H1 (cell line): Measurements from ENCODE around the gene DCTN3. TPM values are rescaled to one million over a fixed set of nuclear protein-coding genes. Genes with fewer than 3 reads are reported as not detected.

ENCODE experiments used
- CTCF ChIA-PET: fragments of 300-600 bp; sonication (Branson Sonifier 250); formaldehyde crosslinking; loops from one replicate; lab custom pipeline; 2021; ENCODE audit not compliant: partially characterized antibody; lab: Charles Lee
- POLR2A ChIA-PET: fragments of 300-600 bp; sonication (Branson Sonifier 250); formaldehyde crosslinking; loops from one replicate; lab custom pipeline; 2021; ENCODE audit warnings: inconsistent platforms; ENCODE audit not compliant: partially characterized antibody; lab: Charles Lee
- DNase-seq, 2 experiments: peaks; one replicate each; pipeline versions ENCODE4 v3.0.0 to v3.0.0-alpha.2; 2010 to 2022; ENCODE audit warnings: low spot score in 2 of 2, low read depth in 1 of 2, mixed read lengths in 1 of 2
- FAIRE-seq: peaks from 2 replicates; lab custom pipeline; 2011; peaks lifted over from hg19 to GRCh38; lab: Jason Lieb, UNC
- H2AFZ ChIP-seq: 2 replicates; pipeline ENCODE4 v1.8.1; 2012; ENCODE audit warnings: low read length, inconsistent platforms
- H2AK5ac ChIP-seq: 2 replicates; pipeline ENCODE4 v1.6.1; 2013; ENCODE audit warnings: low read depth, low read length
- H2BK120ac ChIP-seq: replicated peaks from 2 replicates; pipeline ENCODE3; 2013; ENCODE audit warnings: low read depth, low read length, inconsistent platforms
- H2BK12ac ChIP-seq: 2 replicates; pipeline ENCODE4 v1.6.1; 2013; ENCODE audit warnings: low read depth, low read length
- H2BK15ac ChIP-seq: 2 replicates; pipeline ENCODE4 v1.6.1; 2013; ENCODE audit warnings: low read length
- H2BK20ac ChIP-seq: 2 replicates; pipeline ENCODE4 v1.6.1; 2013; ENCODE audit warnings: low read length
- H2BK5ac ChIP-seq: 2 replicates; pipeline ENCODE4 v1.6.1; 2013; ENCODE audit warnings: low read depth, low read length
- H3K14ac ChIP-seq: 2 replicates; pipeline ENCODE4 v1.6.1; 2013; ENCODE audit warnings: inconsistent platforms; ENCODE audit not compliant: insufficient read length
- H3K18ac ChIP-seq: 2 replicates; pipeline ENCODE4 v1.6.1; 2013; ENCODE audit warnings: low read length; ENCODE audit errors: extremely low read depth
- H3K23ac ChIP-seq: 2 replicates; pipeline ENCODE4 v1.6.1; 2013; ENCODE audit warnings: inconsistent platforms; ENCODE audit not compliant: insufficient read length
- H3K23me2 ChIP-seq: 2 replicates; pipeline ENCODE4 v1.6.1; 2013; ENCODE audit warnings: low read depth, low read length
- H3K27ac ChIP-seq: 2 replicates; pipeline ENCODE4 v1.6.1; 2011; ENCODE audit warnings: low read depth, low read length, inconsistent platforms
- H3K27me3 ChIP-seq, 4 experiments: replicated peaks in 1 of 4; 1 replicate in 1 of 4; 2 replicates in 3 of 4; pipeline versions ENCODE4 v1.6.1 to v1.8.1; 2011 to 2013; ENCODE audit warnings: low read length in 3 of 4, mild to moderate bottlenecking in 3 of 4, inconsistent platforms in 2 of 4, mixed read lengths in 2 of 4, moderate library complexity in 1 of 4; ENCODE audit not compliant: control insufficient read depth in 3 of 4, insufficient read depth in 3 of 4; ENCODE audit errors: extremely low read depth in 1 of 4
- H3K36me3 ChIP-seq, 4 experiments: 2 replicates each; pipeline versions ENCODE4 v1.6.1 to v1.8.1; 2011 to 2013; ENCODE audit warnings: mild to moderate bottlenecking in 4 of 4, low read length in 3 of 4, moderate library complexity in 2 of 4, control low read depth in 1 of 4, inconsistent platforms in 1 of 4; ENCODE audit not compliant: insufficient read depth in 4 of 4, control insufficient read depth in 2 of 4
- H3K4ac ChIP-seq: replicated peaks from 2 replicates; pipeline ENCODE3; 2013; ENCODE audit warnings: low read length, low read depth, mixed read lengths, inconsistent platforms; ENCODE audit not compliant: insufficient read length
- H3K4me1 ChIP-seq, 4 experiments: replicated peaks in 1 of 4; 1 replicate in 1 of 4; 2 replicates in 3 of 4; pipeline versions ENCODE4 v1.6.1 to v1.8.1; 2011 to 2013; ENCODE audit warnings: low read length in 3 of 4, inconsistent platforms in 2 of 4, mixed read lengths in 1 of 4; ENCODE audit not compliant: insufficient read depth in 4 of 4, control insufficient read depth in 3 of 4
- H3K4me2 ChIP-seq, 2 experiments: 2 replicates each; pipeline versions ENCODE4 v1.6.1 to v1.8.1; 2011 to 2013; ENCODE audit warnings: low read depth in 2 of 2, low read length in 2 of 2, control low read depth in 1 of 2, inconsistent platforms in 1 of 2, mild to moderate bottlenecking in 1 of 2; ENCODE audit not compliant: insufficient read depth in 1 of 2
- H3K4me3 ChIP-seq, 4 experiments: fragments of 200-600, 300-600 bp in 1 of 4; sonication (generic), shearing (Covaris generic), sonication (Bioruptor Twin) in 1 of 4; 2 replicates each; pipeline versions ENCODE4 v1.5.1 to v1.8.1; 2011 to 2016; ENCODE audit warnings: low read length in 4 of 4, low read depth in 3 of 4, control low read depth in 2 of 4, inconsistent platforms in 2 of 4, mild to moderate bottlenecking in 2 of 4, mixed read lengths in 1 of 4, moderate library complexity in 1 of 4; ENCODE audit not compliant: insufficient read depth in 2 of 4; ENCODE audit errors: extremely low read depth in 1 of 4
- H3K56ac ChIP-seq: replicated peaks from 2 replicates; pipeline ENCODE3; 2013; ENCODE audit warnings: low read depth, mild to moderate bottlenecking, mixed read lengths, low read length, inconsistent platforms; ENCODE audit not compliant: insufficient read length
- H3K79me1 ChIP-seq: 2 replicates; pipeline ENCODE4 v1.6.1; 2013; ENCODE audit warnings: low read depth, low read length, control low read depth
- H3K79me2 ChIP-seq, 2 experiments: 2 replicates each; pipeline versions ENCODE4 v1.6.1 to v1.8.1; 2012 to 2013; ENCODE audit warnings: low read length in 2 of 2, mild to moderate bottlenecking in 2 of 2, inconsistent platforms in 1 of 2; ENCODE audit not compliant: insufficient read depth in 2 of 2, control insufficient read depth in 1 of 2
- H3K9ac ChIP-seq, 4 experiments: replicated peaks in 1 of 4; 1 replicate in 1 of 4; 2 replicates in 3 of 4; pipeline versions ENCODE4 v1.6.1 to v1.8.1; 2011 to 2013; ENCODE audit warnings: low read depth in 3 of 4, low read length in 3 of 4, control low read depth in 2 of 4, mild to moderate bottlenecking in 2 of 4, moderate library complexity in 2 of 4, inconsistent platforms in 1 of 4; ENCODE audit errors: extremely low read depth in 1 of 4
- H3K9me3 ChIP-seq, 2 experiments: 2 replicates each; pipeline versions ENCODE4 v1.6.1 to v1.8.1; 2012 to 2013; ENCODE audit warnings: mild to moderate bottlenecking in 2 of 2, moderate library complexity in 2 of 2, control low read depth in 1 of 2, inconsistent platforms in 1 of 2, low read depth in 1 of 2, low read length in 1 of 2, mixed read lengths in 1 of 2; ENCODE audit not compliant: insufficient read depth in 2 of 2
- H4K20me1 ChIP-seq, 2 experiments: replicated peaks in 1 of 2; 2 replicates each; pipeline versions ENCODE3 to v1.8.1; 2011 to 2013; ENCODE audit warnings: inconsistent platforms in 2 of 2, low read length in 2 of 2, mild to moderate bottlenecking in 1 of 2; ENCODE audit not compliant: insufficient read depth in 2 of 2, control insufficient read depth in 1 of 2
- H4K5ac ChIP-seq: 2 replicates; pipeline ENCODE4 v1.6.1; 2013; ENCODE audit warnings: low read length, low read depth, mixed read lengths, inconsistent platforms; ENCODE audit not compliant: insufficient read length
- H4K8ac ChIP-seq: 2 replicates; pipeline ENCODE4 v1.8.0; 2013; ENCODE audit warnings: mild to moderate bottlenecking, moderate library complexity, low read length, inconsistent platforms; ENCODE audit not compliant: insufficient read depth; ENCODE audit errors: extremely low read depth
- H4K91ac ChIP-seq: replicated peaks from 2 replicates; pipeline ENCODE3; 2013; ENCODE audit warnings: low read length, mixed read lengths, inconsistent platforms; ENCODE audit not compliant: insufficient read length
- BCL11A ChIP-seq, 2 experiments: IDR thresholded peaks; one replicate each; pipeline ENCODE4 v1.6.1; 2011; ENCODE audit warnings: low read depth in 2 of 2, low read length in 2 of 2, mild to moderate bottlenecking in 2 of 2
- polyA plus RNA-seq, 7 experiments: library from polyadenylated mRNA; depleted of rRNA in 3 of 7; stranded (reverse) in 5 of 7; unstranded in 2 of 7; fragments of >200 nt in 5 of 7; fragments of 200-250 nt in 2 of 7; gene quantifications; 1 replicate in 5 of 7; 2 replicates in 1 of 7; 4 replicates in 1 of 7; pipeline versions ENCODE4 v1.2.1 to v1.2.3, GENCODE V29; 2011 to 2013; ENCODE audit warnings: missing spikeins in 2 of 7, mixed read lengths in 2 of 7
- total RNA-seq: library from RNA; stranded (reverse); fragmentation: NEBNext Ultra II Directional; extraction: Animal tissue kit (Norgen Biotek cat#: 25700); gene quantifications from 2 replicates; pipeline ENCODE4 v1.2.1, GENCODE V29; 2021

The DCTN3 gene
- total and polyA plus RNA-seq, 2 of the 8 experiments (the other 6 are each of a cell fraction or from before 2014, with no cell fraction given), result 25.6 to 39.2 TPM

DNA sequence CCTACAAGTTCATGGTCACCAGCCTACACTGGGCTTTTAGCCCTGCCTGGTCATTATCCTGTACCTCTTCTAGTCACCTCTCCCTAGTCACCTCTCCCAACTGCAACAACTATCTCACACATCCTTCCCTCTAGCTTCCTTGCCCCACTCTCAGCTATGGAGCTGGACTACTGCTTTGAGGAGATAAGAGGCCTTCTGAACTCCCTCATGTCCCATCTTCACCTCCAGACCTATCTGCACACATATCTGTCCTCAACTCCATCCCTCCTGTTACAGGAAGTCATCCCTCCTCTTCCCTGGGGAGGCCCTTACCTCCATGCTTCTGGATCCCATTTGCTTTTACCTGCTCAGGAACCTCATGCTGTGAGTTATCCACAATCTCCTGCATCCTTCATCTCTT, 14.1 kb downstream of the DCTN3 start:
- peaks cover 0 to 3% (median 0%) of the 10 kb centered on the region in 4 experiments; a peak in 1 of 7 replicates for H3K27me3 ChIP-seq
- no peak overlapping the region for H4K5ac ChIP-seq
- H4K91ac ChIP-seq, result no peak overlapping the region
- no peak overlapping the region for H3K18ac ChIP-seq
- no peak overlapping the region for H2AFZ ChIP-seq
- 0 out of 2 replicates have a peak, but pooled peaks cover 1% of the 10 kb centered on the region for H3K23me2 ChIP-seq
- DNase-seq, result no peak
- H3K4me1 ChIP-seq, result peaks cover 0 to 9% (median 3%) of the 10 kb centered on the region in 4 experiments; a peak in 5 of 7 replicates
- no peak overlapping the region for H4K8ac ChIP-seq
- H3K79me1 ChIP-seq, result no peaks in the 10 kb centered on the region
- no peaks in the 10 kb centered on the region for H3K36me3 ChIP-seq
- no peaks in the 10 kb centered on the region for H3K9me3 ChIP-seq
- H2BK5ac ChIP-seq, result no peak overlapping the region
- H2BK12ac ChIP-seq, result no peak overlapping the region
- no peaks in the 10 kb centered on the region for H3K79me2 ChIP-seq
- no peaks in the 10 kb centered on the region for H4K20me1 ChIP-seq
- H3K4me2 ChIP-seq, result no peak overlapping the region
- POLR2A ChIA-PET, result interaction anchor here (2.9 kb wide), 1 partner anchor 14 kb away, joined by 8 read pairs; no protein-coding TSS in a partner anchor
- CTCF ChIA-PET, result interaction anchor here (0.6 to 16.9 kb wide), 16 partner anchors 13 to 182 kb away, joined by 3 to 401 read pairs (median 22); partner anchors contain the start of genes ARID3C and SIGMAR1
- no peak overlapping the region for H2BK20ac ChIP-seq
- H3K23ac ChIP-seq, result no peak overlapping the region
- H3K4me3 ChIP-seq, result no peak overlapping the region
- H3K4ac ChIP-seq, result no peak overlapping the region
- H2AK5ac ChIP-seq, result no peak overlapping the region
- no peak overlapping the region for H2BK120ac ChIP-seq
- FAIRE-seq, result no peak
- H3K14ac ChIP-seq, result no peak overlapping the region
- no peak overlapping the region for H3K9ac ChIP-seq
- H3K27ac ChIP-seq, result no peak overlapping the region
- H3K56ac ChIP-seq, result no peak overlapping the region
- H2BK15ac ChIP-seq, result peak overlapping the region; percentile 31; the same call in 1 of the 2 replicates
- TF ChIP-seq BCL11A (IDR thresholded peaks at IDR 0.05; ENCODE audit: low read depth in 2 of 2, low read length in 2 of 2), result no peak
